NCI-H2196 treated with DMSO at 0.1 percent for 48 hours (cell line): ENCODE data around the gene NFAT5.

Source experiments
- DNase-seq: peaks from one replicate; lab custom pipeline; 2025; ENCODE audit not compliant: unreplicated experiment; lab: John Stamatoyannopoulos, UW

NFAT5 gene

DNA sequence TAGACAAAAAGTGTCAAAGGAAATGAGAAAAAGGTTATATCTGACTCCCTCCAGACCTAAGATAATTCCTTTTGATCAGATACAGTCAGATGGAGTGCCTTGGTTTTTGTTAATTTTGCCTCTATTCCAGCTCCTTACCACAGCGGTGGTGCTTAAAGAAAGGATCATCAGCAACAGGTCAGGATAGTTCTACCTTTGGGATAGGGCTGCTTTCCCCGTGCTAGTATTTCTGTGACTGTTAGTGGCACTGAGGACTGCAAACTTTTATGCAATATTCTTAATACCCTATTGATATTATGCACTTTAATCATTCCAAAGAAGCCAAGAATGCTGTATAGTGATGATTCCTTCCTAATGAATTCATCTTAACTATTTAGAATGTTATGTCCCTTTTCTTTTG lies 136.1 kb downstream of the NFAT5 start:
- DNase-seq, result no peak

DNA sequence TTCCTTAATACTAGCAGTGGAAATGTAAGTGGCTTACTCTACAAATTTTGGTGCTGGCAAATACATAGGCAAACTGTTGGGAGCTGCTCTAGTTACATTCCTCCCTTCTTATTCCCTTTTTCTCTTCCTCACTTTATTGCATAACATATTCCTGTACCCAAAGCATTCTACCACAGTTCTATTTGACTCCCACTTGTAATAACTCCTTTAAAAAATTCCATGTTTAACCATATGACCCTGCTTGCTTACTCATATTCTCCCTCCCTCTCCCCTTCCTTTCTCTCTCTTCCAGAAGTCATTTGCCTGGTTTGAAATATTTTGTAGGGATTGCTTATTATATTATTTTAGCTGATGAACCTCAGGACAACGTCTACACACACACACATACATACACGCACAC lies 137.9 kb downstream of the NFAT5 start:
- no peak for DNase-seq

DNA sequence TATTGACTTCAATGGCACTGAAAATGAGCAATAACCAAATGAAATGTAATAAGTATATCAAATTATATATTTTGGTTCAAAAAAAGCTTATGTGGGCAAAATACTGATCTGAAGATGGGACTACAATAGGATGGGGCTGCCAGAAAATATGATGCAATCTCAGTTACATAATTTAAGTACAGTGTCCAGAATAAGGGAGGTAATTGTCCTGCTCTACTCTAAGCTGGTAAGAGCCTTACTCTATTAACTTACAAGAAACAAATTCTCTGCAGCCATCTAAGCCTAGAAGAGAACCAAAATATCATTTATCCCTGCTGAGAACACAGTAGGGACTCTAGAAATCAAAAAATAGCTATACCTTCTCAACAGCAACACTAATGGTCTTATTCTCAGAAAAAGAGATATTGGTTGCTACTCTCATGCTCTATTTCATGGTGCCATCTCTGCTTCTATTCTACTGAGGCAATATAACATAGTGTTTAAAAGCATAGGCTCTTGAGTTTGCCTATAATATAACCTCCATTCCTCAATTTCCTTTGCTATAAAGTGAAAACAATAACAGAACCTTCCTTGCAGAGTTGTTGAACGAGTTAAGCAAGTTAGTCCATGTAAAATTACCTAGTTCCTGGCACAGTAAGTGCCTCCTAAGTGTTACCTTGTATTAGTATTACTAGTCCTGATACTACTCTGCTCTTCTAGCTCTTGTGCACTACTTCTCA lies 140.6 kb downstream of the NFAT5 start:
- no peak for DNase-seq

DNA sequence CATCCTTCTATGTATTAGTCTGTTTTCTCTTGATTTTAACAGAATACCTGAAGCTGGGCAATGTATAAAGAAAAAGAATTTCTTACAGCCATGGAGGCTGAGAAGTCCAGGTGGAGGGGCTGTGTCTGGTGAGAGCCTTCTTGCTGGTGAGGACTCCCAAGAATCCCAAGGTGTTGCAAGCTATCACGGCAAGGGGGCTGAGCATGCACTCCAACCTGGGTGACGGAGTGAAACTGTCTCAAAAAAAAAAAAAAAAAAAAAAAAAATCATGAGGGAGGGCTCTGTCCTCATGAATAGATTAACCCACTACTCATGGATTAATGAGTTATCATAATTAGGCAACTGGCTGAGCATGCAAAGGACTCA lies 141.2 kb downstream of the NFAT5 start:
- no peak for DNase-seq

DNA sequence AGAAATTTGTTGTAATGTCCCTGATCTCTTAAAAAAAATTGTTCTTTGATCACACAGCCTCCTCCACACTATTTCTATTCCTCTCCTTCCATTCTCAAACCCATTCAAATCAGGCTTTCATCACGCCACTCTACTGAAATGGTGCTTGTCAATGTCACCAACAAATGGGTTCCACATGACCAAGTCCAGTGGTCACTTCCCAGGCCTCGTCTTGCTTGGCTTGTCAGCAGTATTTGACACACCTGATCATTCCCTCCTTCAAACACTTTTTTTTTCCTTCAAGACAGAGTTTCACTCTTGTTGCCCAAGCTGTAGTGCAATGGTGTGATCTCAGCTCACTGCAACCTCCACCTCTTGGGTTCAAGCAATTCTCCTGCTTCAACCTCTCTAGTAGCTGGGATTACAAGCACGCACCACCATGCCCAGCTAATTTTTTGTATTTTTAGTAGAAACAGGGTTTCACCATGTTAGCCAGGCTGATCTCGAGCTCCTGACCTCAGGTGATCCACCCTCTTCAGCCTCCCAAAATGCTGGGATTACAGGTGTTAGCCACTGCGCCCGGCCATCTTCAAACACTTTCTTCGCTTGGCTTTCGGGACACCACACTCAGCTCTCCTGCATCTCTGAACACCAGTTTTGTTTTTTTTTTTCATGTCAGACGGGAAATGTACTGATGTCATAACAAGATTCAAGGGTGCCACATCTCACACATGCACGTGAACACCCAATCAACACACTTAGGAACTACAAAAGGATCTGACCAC lies 142.3 kb downstream of the NFAT5 start:
- DNase-seq, result no peak

DNA sequence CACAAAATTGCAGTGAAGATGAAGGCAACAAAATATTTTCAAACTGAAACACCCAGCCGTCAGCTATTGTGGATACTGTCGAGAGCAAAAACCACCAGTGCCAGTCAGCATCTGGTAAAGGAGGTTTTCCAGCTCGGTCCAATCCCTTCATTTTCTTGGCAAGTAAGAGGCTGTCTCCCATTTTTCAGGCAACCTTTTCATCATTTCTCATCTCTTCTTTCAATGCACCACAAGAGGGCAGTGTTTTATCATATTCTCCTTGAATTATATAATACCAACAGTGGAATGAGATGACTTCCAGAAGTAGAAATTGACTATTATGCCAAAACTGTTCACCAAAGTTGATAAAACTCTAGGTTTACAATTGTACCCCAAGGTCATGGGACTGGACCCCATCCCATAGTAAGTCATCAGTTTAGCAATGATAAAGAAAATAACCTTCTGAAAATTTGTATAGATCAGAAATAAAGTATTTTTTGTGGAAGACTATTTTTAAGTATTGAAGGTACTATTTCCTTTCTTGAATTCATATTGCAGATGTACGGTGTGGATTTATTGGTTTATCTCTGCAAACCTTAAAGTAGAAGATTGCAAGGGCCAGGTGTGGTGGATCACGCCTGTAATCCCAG lies 143.8 kb downstream of the NFAT5 start:
- peak; percentile 40 for DNase-seq

DNA sequence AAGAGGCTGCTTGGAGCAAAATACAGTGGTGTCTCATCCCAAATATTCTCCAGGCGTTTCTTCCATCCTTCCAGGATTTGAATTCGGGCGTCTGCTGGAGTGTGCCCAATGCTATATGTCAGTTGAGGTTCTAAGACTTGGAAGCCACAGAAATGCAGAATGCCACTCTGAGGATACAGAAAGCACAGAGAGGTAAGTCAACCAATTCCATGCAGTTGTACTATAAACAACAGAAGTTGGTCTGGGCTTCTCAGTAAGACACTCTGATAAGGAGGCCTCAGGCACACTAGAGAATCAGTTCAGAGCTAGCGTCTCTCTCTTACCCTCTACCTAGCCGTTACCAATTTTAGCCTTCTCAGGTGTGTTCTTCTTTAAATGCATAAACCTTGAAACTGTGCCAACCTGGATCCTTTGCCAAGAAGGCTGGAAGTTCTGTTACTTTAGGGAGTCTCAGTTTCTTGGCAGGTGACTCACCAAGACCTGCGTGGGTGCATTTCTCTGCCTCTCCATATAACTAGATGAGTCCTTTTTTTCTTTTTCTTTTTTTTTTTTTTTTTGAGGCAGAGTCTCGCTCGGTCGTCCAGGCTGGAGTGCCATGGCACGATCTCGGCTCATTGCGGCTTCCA lies 145.5 kb downstream of the NFAT5 start:
- DNase-seq, result no peak

DNA sequence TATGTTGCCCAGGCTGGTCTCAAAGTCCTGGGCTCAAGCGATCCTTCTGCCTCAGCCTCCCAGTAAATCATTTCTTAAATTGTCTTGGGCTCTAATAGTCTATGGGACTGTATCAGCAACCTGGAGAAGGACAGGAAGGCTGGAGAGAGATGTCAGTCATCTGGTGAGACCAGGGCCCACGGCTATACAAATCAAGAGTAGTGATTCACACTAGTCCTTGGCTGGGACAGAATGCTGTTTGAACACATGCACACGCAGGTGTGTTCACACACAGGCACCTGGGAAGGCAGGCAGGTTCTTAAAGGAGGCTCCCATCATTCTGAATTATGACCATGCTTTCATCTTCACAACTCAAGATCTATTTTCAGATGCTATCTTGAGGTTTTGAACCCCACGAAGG lies 146.5 kb downstream of the NFAT5 start:
- DNase-seq, result no peak

DNA sequence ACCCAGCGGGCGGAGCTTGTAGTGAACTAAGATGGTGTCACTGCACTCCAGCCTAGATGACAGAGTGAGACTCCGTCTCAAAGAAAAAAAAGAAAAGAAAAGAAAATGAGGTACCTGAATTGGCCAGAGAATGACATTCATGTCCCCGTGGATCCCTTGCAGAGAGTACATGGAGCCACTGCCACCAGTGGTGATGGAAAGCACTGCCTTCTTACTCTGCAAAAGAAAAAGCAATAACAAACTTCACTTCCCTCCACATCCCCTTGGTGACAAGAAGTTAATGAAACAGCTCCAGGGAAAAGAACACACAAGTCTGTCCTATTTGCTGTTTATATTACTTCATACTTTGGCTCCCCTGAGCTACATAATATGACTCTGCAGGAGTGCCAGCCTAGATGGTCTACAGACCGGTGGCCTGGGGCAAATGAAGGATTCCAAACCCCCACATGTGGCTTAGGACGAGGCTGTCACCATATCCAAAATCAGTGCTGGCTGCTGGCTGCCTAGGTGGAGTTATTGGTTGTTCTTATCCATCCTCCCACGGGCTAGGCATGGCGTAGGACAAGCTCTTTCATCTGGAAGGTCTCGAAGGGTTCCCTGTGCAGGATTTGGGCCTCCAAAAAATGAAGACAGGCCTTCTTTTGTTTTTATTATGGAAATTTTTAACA lies 147.3 kb downstream of the NFAT5 start:
- DNase-seq, result no peak

DNA sequence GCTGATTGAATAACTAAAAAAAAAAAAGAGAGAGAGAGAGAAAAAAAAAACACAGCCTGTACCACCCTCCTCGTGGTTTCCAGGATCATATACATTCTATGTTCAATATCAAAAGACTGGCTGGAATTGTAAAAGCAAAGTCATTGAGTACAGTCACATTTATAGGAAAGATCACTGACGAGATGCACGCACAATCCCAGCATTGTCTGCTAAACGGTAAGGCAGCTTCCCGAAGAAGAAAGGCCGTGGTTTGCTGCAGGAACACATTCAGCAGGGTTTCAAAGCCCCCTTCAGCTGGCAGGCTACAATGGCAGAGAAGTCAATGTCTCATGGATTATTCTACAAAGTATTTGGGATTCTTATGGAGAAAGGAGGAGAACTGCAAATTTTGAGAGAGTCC lies 151.3 kb downstream of the NFAT5 start:
- no peak for DNase-seq

DNA sequence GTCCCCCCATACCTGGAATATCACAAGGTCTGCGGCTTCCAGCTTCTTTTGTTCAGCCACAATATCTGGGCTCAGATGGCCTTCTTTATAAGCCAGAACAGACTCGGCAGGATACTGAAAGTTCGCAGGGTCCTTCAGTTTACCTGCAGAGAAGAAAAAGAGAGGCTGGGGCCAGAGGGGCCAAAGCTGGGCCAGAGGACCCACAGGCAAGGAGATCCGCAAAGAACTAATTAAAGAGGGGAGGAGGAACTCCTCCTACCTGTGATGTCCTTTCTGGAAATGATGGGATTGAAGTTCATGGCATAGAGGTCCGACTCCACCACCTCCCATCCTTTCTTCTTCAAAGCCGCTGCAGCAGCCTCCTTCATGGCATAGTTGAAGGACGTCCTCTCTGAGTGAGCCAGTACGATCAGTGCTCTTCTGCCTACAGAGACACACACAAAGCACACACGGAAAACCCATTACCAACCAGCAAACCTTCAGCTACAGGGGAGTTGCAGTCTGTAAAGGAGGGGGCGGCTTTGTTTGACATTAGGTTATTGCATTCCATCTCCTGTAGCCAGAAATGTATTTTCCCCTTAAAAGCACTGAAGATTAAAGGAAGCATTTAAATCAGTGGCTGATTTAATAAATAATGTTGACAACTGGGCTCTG lies 152.5 kb downstream of the NFAT5 start:
- DNase-seq, result no peak

DNA sequence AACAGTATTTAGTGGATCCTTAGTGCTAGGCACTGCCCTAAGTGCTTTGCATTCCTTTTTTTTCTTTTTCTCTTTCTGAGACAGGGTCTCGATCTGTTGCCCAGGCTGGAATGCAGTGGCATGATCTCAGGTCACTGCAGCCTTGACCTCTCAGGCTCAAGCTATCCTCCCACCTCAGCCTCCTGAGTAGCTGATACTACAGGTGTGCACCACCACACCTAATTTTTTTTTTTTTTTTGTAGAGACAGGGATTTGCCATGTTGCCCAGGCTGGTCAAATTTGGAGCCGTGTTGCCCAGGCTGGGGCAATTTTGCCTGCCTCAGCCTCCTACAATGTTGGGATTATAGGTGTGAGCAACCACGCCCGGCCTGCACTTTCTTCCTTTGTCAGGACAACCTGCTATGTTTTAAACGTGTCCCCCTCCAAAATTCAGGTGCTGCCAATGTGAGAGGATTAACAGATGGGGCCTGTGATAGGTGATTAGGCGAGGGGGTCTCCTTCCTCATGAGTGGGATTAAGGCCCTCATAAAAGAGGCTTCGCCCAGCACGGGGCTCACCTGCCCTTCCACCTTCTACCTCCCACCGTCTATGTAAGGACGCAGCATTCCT lies 155.2 kb downstream of the NFAT5 start:
- no peak for DNase-seq

DNA sequence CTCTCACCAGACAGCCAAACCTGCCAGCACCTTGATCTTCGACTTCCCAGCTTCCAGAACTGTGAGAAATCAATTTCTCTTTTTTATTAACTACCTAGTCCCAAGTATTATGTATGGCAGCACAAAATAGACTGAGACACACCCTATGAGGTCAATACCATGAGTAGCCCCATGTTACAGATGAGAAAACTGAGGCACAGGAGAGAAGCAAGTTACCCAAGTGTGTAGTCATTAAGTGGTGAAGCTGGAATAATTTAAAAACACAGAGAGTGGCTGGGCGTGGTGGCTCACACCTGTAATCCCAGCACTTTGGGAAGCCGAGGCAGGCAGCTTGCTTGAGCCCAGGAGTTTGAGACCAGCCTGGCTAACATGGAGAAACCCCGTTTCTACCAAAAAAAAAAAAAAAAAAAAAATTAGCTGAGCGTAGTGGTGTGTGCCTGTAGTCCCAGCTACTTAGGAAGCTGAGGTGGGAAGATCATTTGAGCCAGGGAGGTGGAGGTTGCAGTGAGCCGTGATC lies 155.7 kb downstream of the NFAT5 start:
- DNase-seq, result no peak

DNA sequence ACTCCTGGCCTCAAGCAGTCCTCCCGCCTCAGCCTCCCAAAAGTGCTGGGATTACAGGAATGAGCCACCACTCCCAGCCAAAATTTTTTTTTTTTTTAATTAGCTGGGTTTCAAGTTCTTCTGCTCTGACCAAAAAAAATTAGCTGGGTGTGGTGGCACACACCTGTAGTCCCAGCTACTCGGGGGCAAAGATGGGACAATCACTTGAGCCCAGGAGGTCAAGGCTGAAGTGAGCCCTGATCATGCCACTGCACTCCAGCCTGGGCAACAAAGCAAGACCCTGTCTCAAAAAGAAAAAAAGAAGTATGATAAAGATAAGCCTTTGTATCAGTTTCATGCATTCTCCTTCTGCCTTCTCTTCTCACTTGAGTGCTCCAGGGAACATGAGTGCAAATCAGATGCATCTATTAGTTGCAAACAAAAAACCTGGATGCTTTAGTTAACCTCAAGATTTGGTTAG lies 158.7 kb downstream of the NFAT5 start:
- no peak for DNase-seq

DNA sequence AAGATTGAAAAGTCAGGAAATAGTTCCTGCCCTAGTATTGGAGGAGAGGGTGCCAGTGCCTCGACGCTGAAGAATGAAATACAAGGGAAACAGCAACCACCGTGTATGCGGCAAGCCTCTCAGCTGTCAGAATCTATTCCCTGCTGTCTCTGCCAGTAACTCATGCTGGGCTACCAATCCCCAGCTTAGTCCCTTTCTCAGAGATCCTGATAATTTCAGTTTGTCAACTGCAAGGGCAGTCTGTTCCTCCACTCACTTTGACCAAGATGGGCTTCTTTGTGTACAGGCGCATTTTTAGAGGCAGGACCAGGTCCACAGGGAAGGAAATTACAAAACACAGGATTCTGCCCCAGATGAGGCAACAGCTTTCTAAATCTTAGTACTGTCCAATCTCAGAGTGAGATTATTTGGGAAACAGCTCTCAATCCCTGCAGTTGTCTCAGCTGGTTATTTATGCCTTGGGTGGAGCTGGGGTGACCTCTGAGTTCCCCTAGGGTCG lies 159.3 kb downstream of the NFAT5 start:
- no peak for DNase-seq

DNA sequence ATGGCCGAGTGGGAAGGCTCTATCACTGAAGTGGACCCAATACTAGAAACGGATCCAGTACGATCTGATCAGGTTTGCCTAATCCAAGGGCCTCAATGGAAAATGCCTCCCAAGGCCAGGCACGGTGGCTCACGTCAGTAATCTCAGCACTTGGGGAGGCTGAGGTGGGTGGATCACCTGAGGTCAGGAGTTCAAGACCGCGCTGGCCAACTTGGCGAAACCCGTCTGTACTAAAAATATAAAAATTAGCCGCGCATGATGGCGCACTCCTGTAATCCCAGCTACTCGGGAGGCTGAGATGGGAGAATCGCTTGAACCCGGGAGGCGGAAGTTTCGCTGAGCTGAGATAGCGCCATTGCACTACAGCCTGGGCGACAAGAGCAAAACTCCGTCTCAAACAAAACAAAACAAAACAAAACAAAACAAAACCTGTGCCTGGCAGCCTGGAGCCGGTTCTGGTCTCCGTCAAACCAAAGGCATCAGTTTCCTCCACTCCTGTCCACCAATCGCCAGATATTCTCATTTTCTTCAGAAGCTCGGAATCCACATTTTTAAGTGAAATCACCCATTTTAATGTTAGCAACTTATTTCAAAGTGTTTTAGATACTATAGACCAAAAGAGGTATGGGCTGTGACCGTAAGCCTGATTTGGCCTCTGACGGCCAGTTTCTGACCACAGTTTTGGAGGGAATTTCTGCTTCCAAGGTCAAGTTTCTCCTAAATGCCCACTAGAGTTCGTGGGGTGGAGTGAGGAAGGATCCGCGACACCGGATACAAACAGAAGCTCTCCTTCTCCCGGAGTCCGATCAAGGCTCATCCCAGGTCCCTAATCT lies 159.9 kb downstream of the NFAT5 start:
- no peak for DNase-seq

DNA sequence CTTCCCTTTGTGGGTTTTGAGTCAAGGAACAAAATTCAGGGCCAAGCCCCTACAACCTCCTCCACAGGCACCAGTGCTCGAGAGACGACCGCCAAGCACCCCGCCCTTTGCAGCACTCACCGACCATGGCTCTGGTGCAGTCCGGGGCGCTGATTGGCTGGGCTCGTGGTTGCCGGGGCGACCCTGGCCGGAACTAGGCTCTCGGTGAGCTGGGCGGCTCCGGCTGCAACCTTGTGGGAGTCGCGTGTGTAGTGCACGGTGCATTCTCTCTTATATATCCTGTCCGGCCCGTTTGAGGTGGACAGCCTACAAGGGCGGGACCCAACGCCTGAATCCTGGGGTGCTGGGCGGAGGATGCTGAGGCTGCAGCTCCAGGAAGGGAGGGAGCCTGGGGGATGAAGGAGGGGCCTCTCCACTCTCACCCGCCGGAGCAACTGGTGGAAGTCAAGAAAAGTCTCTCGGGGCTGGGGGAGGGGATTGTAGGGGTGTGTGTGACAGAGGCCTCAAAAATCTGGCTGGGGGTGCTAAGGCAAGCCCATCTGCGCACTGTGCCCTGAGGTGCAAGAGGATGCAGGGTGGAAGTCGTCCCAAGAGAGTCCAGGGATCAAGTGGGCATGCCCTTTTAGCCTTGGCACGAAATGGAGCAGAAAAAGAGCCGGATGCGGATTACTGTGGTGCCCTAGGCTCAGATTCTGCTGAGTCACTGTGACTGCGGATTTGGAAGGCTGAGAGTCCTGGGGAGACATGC lies 160.7 kb downstream of the NFAT5 start, which contains the start of gene NQO1:
Gene NQO1 (minus strand): TSS at position 248 of the 748 bp plus-strand sequence. CDS start 121 bp downstream, at position 127.
- peak; percentile 68 for DNase-seq

DNA sequence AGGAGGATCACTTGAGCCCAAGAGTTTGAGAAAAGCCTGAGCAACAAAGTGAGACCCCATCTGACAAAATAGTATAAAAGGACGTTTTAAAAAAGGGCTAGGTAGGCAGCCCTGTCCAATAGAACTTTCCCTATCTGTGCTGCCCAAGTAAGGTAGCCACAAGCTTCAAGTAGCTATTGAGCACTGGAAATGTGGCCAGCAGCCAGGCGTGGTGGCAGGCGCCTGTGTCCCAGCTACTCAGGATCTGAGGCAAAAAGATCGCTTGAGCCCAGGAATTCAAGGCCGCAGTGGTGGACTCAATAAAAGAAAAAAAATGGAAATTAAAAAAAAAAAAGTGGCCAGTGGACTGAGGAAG lies 162.1 kb downstream of the NFAT5 start:
- DNase-seq, result no peak
